ENCODE results near the gene PADI1.

PADI1 gene, protein sequence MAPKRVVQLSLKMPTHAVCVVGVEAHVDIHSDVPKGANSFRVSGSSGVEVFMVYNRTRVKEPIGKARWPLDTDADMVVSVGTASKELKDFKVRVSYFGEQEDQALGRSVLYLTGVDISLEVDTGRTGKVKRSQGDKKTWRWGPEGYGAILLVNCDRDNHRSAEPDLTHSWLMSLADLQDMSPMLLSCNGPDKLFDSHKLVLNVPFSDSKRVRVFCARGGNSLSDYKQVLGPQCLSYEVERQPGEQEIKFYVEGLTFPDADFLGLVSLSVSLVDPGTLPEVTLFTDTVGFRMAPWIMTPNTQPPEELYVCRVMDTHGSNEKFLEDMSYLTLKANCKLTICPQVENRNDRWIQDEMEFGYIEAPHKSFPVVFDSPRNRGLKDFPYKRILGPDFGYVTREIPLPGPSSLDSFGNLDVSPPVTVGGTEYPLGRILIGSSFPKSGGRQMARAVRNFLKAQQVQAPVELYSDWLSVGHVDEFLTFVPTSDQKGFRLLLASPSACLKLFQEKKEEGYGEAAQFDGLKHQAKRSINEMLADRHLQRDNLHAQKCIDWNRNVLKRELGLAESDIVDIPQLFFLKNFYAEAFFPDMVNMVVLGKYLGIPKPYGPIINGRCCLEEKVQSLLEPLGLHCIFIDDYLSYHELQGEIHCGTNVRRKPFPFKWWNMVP

DNA sequence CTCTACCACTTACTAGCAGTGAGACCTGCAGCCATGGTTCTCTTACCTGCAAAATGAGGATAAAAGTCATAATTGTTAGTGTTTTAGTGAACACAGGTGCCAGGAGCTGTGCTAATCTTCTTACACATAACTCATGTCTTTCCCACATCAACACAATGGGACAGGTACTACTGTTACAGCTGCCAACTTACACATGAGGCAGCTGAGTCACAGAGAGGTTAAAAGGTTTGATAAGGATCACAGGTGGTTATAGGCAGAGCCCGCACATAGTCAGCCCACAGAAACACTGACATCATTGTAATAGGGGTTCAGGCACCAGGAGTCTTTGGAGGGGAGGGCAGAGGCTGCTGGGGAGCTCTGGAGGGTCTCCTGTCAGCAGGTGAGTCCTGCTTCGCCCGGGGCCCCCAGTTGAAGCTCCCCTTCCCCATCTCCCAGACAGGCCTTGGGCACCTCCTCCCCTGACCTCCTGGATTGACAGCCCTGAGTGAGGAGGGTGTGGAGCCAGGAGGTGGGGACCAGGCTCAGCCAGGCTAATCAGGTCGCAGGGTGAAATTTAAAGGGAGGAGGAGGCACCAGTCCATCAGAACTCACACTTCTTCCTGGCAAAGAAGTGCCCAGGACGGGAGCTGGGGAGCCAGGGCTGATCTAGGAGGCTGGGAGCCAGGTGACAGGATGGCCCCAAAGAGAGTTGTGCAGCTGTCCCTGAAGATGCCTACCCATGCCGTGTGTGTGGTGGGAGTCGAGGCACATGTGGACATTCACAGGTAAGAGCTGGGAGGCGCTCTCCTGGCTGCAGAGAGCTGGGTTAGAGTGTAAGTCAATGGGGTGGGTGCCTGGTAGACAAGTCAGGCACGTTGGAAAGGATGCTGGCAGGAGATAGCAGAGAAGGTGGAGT, at the start of gene PADI1:
Gene PADI1, plus strand, starts transcription at position 583 of the 895 bp plus-strand sequence. Its CDS starts 90 bp downstream, at position 673.
- no peak for DNase-seq

DNA sequence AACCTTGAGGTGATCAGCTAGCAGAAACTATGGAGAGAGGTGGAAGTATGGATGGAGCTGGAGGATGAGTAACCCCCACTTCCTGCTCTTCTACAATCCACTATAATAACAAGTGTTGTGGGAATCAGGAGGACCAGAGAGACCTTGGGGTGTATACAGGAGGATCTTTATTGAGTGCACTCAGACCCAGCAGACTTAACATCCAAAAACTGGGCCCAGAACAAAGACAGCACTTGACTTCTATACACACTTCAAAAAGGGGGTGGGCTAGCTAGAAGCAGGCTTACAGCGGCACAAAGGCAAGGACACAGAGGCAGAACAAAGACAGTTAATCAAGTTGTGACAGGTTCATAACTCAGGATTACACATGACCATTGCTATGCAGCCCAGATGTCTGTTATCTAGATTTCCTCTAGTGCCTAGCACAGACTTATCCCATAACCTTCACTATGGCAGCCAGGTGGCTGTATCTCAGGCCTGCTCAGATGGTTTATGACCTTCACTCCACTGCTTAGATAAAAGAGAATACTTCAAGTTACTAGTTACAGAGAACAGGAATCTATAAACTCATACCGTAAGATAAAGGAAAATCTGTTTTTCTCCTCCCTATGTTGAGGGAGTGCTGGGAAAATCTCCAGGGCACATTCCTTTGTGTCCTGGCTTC, 49.5 kb upstream of the PADI1 start:
- no peak for DNase-seq

DNA sequence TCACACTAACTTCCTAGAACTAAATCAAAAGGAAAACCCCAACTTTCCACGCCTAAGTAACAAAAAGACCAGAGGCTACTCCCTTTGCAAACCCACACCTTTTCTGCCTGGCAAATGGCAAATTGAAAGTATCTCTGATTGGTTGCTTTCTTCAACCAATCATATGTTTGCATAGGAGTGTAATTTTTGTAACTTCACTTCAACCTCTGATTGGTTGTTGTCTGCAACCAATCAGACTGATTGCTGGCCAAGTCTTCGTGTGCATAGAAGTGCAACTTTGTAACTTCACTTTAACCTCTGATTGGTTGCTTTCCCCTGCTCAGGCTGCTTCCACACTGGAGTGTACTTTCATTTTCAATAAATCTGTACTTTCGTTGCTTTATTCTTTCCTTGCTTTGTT, 48.8 kb upstream of the PADI1 start:
- DNase-seq, result no peak

DNA sequence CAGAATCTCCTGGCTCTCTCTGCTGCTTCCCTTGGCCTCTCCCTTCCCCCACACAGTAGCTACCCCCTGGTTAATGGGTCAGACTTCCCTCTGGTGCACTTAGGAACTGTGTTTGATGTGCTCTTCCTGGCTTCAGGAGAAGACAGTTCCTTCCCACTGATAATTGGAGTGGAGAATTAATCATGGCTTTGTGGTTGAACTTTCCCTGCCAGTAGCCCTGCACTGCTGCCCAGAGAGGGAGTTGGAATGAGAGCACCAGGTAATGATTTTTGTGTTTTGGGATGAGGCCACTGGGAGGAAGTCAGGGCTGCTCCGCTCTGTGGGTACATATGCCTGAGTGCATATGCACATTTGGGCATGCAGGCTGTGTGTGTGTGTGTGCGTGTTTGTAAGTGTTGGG, 46.0 kb upstream of the PADI1 start:
- DNase-seq, result no peak

DNA sequence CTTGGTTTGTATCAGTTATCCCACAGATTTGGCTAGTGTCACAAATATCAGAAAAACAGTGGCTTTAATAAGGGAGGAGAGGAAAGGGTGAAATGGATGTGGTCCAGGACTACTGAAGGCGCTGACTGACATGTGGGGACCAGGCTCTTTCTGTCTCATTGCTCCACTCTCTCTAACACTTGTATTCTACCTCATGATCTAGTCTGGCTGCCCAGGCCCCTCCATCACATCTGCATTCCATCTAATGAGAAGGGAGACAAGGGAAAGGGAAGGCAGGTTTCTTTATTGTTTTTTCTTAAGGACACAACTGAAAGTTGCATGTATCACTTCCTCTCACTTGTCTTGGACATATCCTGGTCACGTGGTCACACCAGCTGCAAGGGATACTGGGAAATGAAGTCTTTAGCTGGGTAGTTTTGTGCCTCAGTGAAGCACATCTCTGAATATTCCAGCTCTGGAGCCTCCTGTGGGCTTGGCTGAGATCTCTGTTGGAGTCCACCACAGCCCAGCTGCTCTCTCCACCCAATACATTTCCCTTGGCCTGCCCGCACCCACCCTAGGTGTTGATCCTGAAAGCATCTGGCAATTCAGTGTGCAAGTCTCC, 43.7 kb upstream of the PADI1 start:
- no peak for DNase-seq

DNA sequence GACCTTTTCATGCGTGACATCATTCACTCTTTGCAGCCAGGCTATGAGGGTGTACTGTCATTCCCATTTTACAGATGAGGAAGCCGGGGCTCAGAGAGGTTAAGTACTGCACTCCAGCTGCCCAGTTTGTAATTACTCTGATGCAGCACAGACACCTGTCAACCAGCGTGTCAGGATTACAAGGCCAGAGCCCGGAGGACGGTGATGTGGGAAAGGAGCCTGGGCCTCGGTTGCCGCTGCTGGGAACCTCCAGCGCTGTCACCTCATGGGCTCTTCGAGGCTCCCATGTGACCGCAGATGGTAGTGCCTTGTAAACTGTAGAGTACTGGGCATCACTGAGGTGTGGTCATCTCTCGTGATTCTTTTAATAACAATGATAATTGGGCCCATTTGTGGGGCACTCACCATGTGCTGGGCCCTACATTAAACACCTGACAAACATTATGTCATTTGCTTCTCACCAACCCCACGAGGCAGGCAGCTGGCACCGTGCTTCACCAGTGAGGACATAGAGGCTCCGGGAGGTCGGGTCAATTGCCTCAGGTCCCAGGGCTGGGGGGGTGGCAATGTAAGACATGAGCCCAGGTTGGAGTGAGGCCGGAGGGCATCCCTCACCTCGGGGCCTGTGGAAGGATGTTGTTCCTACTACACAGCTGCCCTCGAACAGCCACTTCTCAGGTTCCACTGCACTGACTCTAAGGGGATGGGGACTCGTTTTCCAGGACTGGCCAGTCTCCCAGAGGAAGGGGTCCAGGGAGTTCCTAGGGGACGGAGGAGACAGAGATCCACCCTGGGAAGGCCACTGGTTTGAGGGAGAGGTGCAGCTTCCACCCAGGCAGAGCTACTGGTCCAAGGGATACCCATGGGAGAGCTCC, 42.8 kb upstream of the PADI1 start:
- no peak for DNase-seq

DNA sequence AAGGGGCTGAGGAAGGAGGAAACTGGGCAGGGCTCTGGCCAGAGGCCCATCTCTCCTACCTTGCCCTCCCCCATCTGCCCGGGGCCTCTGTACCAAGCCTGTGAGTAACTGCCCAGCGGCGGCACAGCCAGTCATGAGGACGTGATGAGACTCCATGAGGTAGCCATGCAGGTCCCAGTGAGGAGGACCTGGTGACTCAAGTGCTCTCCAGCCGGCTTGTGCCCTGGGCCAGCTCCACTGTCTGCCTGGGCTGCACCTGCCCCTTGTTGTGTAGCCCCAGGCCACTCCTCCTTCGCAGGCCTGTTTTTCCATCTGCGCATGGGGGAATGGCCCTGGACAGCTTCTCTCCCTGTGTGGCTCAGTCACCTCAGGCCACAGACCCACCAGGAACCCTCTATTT, 42.0 kb upstream of the PADI1 start:
- no peak for DNase-seq

DNA sequence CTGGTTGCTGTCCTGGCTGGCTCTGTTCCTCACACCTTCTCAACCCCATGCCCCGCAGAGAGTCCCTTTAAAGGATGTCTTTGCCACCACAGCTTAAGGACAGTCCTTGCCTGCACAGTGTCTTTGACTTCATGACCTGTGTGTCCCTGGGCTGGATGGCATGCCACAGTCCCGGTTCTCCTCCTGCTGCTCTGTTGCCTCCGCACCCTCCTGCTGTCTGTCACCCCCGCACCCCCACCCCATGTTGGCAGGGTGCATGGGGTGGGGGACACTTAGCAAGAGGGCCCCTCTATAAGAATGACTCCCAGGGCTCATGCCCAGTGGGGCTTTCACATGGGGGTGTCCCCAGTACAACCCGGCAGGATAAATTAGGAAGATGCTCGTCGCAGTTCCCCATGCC, 41.6 kb upstream of the PADI1 start:
- DNase-seq, result no peak

DNA sequence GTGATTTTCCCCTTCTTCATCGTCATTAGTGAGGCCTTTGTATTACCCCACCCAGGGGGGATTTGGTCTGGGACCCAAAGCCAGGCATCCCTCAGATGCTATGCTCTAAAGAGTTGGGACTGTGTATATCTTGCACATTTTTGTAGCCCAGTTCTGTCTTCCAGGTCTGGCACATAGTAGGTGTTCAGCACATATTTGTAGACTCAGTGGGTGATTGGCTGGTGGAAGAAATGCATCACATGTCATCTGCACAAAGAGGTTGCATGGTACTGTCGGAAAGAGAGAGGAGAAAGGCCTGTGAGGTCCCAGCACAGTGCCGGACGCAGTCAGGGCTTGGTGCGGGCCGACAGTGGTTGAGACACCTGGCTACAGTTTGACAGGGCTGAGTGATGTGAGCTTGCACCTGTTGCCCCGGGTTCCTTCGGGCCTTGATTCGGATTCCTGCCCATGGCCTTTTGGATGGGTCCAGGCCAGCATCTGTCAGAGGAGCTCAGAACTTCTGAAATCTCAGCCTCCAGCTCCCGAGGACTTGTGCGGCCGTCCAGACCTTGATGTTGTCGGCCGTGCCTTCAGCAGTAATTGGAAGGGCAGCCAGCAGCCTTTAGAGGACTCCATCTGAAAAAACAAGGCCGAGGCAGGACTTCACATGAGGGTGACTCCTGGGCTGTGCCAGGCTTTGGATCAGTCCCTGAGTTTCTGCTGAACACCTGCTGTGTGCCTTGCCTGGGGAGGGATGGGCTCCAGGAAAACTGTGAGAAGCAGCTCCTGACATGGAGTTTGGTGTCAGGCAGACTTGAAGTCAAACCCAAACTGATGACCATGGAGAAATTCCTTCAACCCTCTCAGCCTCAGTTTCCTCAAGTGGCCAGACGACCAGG, 40.9 kb upstream of the PADI1 start:
- DNase-seq, result no peak

DNA sequence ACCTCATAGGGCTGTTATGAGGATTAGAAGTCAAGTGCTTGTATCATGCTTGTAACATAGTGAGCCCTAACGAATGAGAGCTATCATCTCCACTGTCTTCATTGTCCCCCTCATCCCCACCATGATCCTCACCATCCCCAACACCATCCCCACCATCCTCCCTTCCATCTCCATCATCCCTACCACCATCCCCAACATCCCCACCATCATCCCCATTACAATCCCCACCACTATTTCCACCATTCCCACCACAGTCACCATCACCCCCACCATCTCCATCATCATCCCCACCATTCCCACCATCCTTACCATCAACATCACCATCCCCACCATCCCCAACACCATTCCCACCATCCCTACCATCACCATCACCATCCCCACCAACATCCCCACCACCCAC, 39.1 kb upstream of the PADI1 start:
- no peak for DNase-seq

DNA sequence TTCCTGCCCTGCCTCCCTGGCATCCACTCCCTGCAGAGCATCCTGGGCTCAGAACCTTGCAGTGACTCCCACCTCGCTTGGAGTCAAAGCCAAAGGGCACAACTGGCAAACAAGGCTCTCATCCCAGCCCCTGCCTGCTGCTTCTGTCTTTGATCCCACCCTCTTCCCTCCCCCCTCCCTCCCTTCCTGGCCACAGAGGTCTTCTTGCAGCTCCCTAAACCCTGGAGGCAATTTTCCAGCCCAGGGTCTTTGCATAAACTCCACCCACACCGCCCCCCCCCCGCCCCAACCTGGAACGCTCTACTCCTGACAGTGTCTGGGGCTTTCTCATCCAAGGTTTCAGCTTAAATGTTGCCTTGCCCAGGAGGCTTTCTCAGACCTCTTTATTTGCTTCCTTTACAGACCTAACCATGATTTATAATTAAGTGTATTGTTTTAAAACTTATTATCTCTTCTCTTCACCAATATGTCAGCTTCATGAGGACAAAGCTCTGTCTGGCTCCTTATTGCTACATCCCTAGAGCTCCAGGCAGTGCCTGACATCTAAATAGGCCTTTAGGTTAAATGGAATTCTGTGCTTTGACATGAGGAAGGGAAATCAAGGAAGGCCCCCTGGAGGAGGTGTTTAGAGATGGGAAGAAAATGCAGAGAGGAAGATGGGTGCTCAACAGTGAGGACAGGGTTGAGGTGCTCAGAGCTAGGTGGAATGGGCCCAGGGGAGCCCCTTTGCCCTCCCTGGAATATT, 37.7 kb upstream of the PADI1 start:
- no peak for DNase-seq

DNA sequence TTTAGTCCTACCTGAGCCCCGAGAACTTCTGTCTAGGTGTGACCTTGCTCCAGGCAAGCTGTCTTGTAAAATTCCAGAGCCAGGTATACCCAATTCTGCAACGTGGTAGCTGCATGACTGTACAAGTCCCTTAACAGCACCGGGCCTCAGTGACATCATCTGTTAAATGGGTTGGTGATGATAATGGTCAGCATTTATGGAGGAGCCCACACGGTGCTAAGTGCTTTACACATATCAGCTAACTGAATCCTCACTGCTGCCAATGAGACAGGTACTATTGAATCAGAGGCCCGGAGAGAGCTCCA, 37.2 kb upstream of the PADI1 start:
- no peak for DNase-seq

DNA sequence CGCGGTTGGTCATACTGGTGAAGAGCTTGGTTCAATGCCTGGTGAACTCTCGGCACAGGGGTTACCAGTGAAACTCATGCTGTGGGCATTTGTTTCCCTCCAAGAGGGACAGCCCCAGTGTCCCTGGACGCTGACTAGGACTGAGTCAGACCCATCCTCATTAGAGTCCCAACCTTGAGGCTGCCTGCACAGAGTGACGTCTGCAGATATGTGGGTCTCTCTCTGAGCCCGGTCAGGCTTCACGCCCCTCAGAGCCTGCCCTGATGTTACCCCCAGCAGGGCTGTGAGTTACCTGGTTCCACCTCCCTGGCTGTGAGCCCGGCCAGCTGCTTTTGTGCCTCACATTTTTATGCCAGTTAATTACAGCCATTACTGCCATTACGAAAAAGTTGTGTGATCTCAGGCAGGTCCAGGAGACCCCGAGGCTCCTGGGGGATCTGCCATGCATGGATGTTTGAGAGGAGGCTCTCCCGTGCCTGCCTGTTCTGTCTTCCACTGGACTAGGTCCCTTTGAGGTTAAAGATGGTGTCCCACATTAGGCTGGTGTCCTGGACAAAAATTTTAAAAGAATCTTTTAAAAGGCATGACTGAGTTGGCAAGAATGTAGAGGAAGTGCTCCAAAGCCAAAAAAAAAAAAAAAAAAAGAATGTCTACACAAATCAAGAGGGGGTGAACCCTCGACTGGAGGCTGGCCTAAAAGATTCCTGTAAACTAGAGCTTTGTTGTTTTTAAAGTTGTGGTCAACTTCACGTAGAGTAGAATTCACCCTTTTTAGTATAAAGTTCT, 36.6 kb upstream of the PADI1 start:
- DNase-seq, result no peak

DNA sequence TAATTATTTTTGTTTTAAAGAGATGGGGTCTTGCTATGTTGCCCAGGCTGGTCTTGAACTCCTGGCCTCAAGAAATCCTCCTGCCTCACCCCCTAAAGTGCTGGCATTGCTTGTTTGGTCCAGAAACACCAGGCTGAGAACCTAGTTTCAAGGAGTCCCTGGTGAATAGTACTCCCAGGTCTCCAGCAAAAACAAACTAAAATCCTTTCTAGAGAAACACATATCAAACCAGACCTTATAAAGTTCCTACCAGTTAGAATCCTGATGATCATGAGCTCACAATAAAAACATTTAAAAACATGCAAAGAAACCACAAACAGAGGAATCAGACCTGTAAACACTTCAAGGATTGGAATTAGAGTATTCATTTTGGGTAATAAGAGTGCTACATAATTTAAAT, 34.4 kb upstream of the PADI1 start:
- DNase-seq, result no peak

DNA sequence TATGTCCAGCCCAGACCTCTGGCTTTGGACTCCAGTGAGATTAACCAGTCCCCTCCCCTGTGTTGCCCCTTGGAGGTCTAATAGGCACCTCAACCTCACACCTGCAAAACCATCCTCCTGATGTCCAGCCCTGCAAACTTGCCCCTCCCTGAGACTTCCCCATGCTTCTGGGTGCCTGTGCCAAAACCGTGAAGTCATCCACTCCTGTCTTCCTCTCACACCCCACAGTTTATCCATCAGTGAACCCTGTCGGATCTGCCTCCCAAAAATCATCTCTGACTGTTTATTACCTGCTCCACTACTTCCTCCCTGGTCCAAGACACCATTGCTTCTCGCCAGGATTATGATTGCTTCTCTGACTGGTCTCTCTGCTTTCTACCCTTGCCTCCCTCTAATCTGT, 31.7 kb upstream of the PADI1 start:
- DNase-seq, result no peak

DNA sequence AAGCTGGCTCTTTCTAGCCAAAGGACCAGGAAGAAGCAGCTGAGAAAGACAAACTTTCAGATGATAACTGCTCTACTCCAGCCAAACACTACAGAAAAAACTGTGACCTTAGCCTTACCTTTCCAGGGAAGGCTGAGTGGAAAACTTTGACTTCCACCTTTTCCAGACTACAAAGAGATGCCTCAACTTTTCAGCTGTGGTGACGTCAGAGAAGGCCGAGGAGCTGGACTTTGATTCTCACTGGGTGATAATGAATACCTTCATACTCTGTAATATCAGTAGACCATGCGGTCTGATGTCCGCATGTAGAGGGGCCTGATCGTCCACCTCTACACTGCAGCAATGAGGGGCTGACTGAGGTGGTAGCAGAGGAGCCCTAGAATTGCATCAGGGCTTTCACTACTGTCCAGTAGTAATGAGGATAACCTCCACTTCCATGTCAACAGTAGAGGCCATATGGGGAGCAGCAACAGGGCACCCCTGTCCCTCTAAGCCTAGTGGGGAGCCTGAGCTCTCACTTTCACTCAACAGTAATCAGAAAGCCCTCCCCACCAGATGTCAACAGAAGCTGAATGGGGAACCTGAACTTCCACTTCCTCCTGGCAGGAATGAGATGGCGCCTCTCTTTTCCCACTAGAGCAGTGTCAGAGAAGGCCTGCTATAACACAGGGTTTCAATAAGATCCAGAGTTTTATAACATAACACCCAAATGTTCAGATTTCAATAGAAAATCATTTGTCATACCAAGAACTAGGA, 28.4 kb upstream of the PADI1 start:
- no peak for DNase-seq

DNA sequence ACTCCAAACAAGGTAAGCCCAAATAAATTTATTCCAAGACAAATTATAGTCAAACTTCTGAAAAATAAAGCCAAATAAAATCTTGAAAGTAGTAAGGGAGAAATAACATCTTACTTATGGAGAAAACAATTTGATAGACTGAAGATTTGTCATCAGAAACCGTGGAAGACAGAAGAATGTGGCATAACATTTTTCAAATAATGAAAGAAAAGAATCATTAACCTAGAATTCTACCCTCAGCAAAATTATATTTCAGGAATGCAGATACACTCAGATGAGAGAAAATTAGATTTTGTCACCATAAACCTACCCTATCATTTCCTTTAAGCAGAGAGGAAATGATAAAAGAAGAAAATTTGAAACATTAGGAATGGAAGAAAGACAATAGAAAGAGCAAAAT, 27.3 kb upstream of the PADI1 start:
- DNase-seq, result no peak

DNA sequence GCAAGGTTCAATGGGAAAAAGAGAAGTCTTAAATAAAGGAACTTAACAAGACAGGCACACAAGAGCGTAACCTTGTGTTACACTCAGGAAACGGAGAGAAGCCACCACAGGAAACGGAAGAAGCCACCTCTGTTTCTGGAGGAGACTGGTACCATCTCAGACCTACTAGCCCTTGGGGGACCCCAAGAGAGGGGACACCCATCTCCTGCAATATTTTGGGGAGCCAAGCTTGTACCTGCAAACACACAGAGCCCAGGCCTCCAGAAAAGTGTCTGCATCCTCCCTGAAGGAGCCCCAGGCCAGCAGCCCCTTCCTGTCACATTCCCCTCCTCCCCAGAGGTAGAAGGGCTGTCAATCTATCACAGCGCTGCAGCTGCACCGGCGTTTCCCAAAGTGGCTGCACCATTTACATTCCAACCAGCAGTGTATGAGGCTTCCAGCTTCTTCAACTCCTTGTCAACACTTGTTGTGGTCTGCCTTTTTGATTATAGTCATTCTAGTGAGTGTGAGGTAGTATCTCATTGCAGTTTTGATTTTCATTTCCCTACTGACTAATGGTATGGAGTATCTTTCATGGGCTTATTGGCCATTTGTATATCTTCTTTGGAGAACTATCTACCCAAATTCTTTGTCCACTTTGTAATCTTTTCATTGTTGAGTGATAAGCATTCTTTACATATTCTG, 23.0 kb upstream of the PADI1 start:
- no peak for DNase-seq
